ENCODE measurements around the gene HDAC4.

HDAC4 gene

GRCh38 chr2:239394346-239394945, 6.4 kb downstream of the HDAC4 start:
- Histone ChIP-seq H3K4me1 (ENCODE audit: control insufficient read depth, insufficient read depth, low read length) (peaks cover 19% of the 10 kb centered on the region), H3K27me3 (replicated peaks; ENCODE audit: control insufficient read depth, insufficient read depth, low read length) (no peaks in the 10 kb centered on the region), H3K36me3 (ENCODE audit: control insufficient read depth, insufficient read depth, low read length, severe bottlenecking) (no peaks in the 10 kb centered on the region), H3K9me3 (ENCODE audit: control insufficient read depth, low read length) (no peaks in the 10 kb centered on the region), H3K9ac (ENCODE audit: low read length) (no peak overlapping the region), H3K4me3 (ENCODE audit: low read length) (no peak overlapping the region)
- DNase-seq (ENCODE audit: low read depth), result no peak

- H3K9me3 ChIP-seq (ENCODE audit: control insufficient read depth, low read length), result no peaks in the 10 kb centered on the region
- no peak overlapping the region for H3K9ac ChIP-seq (ENCODE audit: low read length)
- peaks cover 14% of the 10 kb centered on the region for H3K4me1 ChIP-seq (ENCODE audit: control insufficient read depth, insufficient read depth, low read length)
- no peaks in the 10 kb centered on the region for H3K27me3 ChIP-seq (replicated peaks; ENCODE audit: control insufficient read depth, insufficient read depth, low read length)
- H3K36me3 ChIP-seq (ENCODE audit: control insufficient read depth, insufficient read depth, low read length, severe bottlenecking), result no peaks in the 10 kb centered on the region
- H3K4me3 ChIP-seq (ENCODE audit: low read length), result no peak overlapping the region
- DNase-seq (ENCODE audit: low read depth), result no peak
Observed at GRCh38 chr2:239393941-239394340, 6.9 kb downstream of the HDAC4 start.

- Histone ChIP-seq H3K27me3 (replicated peaks; ENCODE audit: control insufficient read depth, insufficient read depth, low read length) (no peaks in the 10 kb centered on the region), H3K36me3 (ENCODE audit: control insufficient read depth, insufficient read depth, low read length, severe bottlenecking) (no peaks in the 10 kb centered on the region), H3K4me3 (ENCODE audit: low read length) (no peak overlapping the region), H3K9ac (ENCODE audit: low read length) (no peak overlapping the region), H3K4me1 (ENCODE audit: control insufficient read depth, insufficient read depth, low read length) (peaks cover 9% of the 10 kb centered on the region), H3K9me3 (ENCODE audit: control insufficient read depth, low read length) (no peaks in the 10 kb centered on the region)
- no peak for DNase-seq (ENCODE audit: low read depth)
Observed at GRCh38 chr2:239393388-239393940, 7.4 kb downstream of the HDAC4 start.

- no peaks in the 10 kb centered on the region for H3K27me3 ChIP-seq (replicated peaks; ENCODE audit: control insufficient read depth, insufficient read depth, low read length)
Observed at GRCh38 chr2:239392688-239393387, 8.0 kb downstream of the HDAC4 start.

GRCh38 chr2:239392072-239392357, 8.8 kb downstream of the HDAC4 start:
- no peaks in the 10 kb centered on the region for H3K27me3 ChIP-seq (replicated peaks; ENCODE audit: control insufficient read depth, insufficient read depth, low read length)
- H3K9ac ChIP-seq (ENCODE audit: low read length), result no peak overlapping the region
- peaks cover 8% of the 10 kb centered on the region for H3K4me1 ChIP-seq (ENCODE audit: control insufficient read depth, insufficient read depth, low read length)
- no peaks in the 10 kb centered on the region for H3K9me3 ChIP-seq (ENCODE audit: control insufficient read depth, low read length)
- H3K36me3 ChIP-seq (ENCODE audit: control insufficient read depth, insufficient read depth, low read length, severe bottlenecking), result peaks cover 3% of the 10 kb centered on the region
- no peak for DNase-seq (ENCODE audit: low read depth)
- no peak overlapping the region for H3K4me3 ChIP-seq (ENCODE audit: low read length)

More at GRCh38 chr2:239392688-239393387, 8.0 kb downstream of the HDAC4 start:
- DNase-seq (ENCODE audit: low read depth), result no peak
- Histone ChIP-seq H3K4me1 (ENCODE audit: control insufficient read depth, insufficient read depth, low read length) (peaks cover 8% of the 10 kb centered on the region), H3K9ac (ENCODE audit: low read length) (no peak overlapping the region), H3K9me3 (ENCODE audit: control insufficient read depth, low read length) (no peaks in the 10 kb centered on the region), H3K4me3 (ENCODE audit: low read length) (no peak overlapping the region), H3K36me3 (ENCODE audit: control insufficient read depth, insufficient read depth, low read length, severe bottlenecking) (peaks cover 2% of the 10 kb centered on the region)

- no peak overlapping the region for H3K9ac ChIP-seq (ENCODE audit: low read length)
- peaks cover 3% of the 10 kb centered on the region for H3K36me3 ChIP-seq (ENCODE audit: control insufficient read depth, insufficient read depth, low read length, severe bottlenecking)
- no peaks in the 10 kb centered on the region for H3K27me3 ChIP-seq (replicated peaks; ENCODE audit: control insufficient read depth, insufficient read depth, low read length)
- H3K4me3 ChIP-seq (ENCODE audit: low read length), result no peak overlapping the region
- peaks cover 8% of the 10 kb centered on the region for H3K4me1 ChIP-seq (ENCODE audit: control insufficient read depth, insufficient read depth, low read length)
- no peaks in the 10 kb centered on the region for H3K9me3 ChIP-seq (ENCODE audit: control insufficient read depth, low read length)
- no peak for DNase-seq (ENCODE audit: low read depth)
Observed at GRCh38 chr2:239391286-239392071, 9.3 kb downstream of the HDAC4 start.

- Histone ChIP-seq H3K4me1 (ENCODE audit: control insufficient read depth, insufficient read depth, low read length) (peaks cover 8% of the 10 kb centered on the region), H3K36me3 (ENCODE audit: control insufficient read depth, insufficient read depth, low read length, severe bottlenecking) (peaks cover 6% of the 10 kb centered on the region), H3K9ac (ENCODE audit: low read length) (no peak overlapping the region), H3K4me3 (ENCODE audit: low read length) (no peak overlapping the region), H3K9me3 (ENCODE audit: control insufficient read depth, low read length) (no peaks in the 10 kb centered on the region), H3K27me3 (replicated peaks; ENCODE audit: control insufficient read depth, insufficient read depth, low read length) (no peaks in the 10 kb centered on the region)
- no peak for DNase-seq (ENCODE audit: low read depth)
Observed at GRCh38 chr2:239390546-239391285, 10.1 kb downstream of the HDAC4 start.

- H3K4me3 ChIP-seq (ENCODE audit: low read length), result no peak overlapping the region
- no peaks in the 10 kb centered on the region for H3K9me3 ChIP-seq (ENCODE audit: control insufficient read depth, low read length)
- DNase-seq (ENCODE audit: low read depth), result no peak
- H3K4me1 ChIP-seq (ENCODE audit: control insufficient read depth, insufficient read depth, low read length), result peaks cover 8% of the 10 kb centered on the region
- H3K9ac ChIP-seq (ENCODE audit: low read length), result no peak overlapping the region
- no peaks in the 10 kb centered on the region for H3K27me3 ChIP-seq (replicated peaks; ENCODE audit: control insufficient read depth, insufficient read depth, low read length)
- H3K36me3 ChIP-seq (ENCODE audit: control insufficient read depth, insufficient read depth, low read length, severe bottlenecking), result peaks cover 6% of the 10 kb centered on the region
Observed at GRCh38 chr2:239389414-239390329, 11.1 kb downstream of the HDAC4 start.

- H3K4me3 ChIP-seq (ENCODE audit: low read length), result no peak overlapping the region
- no peaks in the 10 kb centered on the region for H3K27me3 ChIP-seq (replicated peaks; ENCODE audit: control insufficient read depth, insufficient read depth, low read length)
- no peak for DNase-seq (ENCODE audit: low read depth)
- H3K4me1 ChIP-seq (ENCODE audit: control insufficient read depth, insufficient read depth, low read length), result peaks cover 6% of the 10 kb centered on the region
- no peak overlapping the region for H3K9ac ChIP-seq (ENCODE audit: low read length)
- H3K36me3 ChIP-seq (ENCODE audit: control insufficient read depth, insufficient read depth, low read length, severe bottlenecking), result peaks cover 6% of the 10 kb centered on the region
- no peaks in the 10 kb centered on the region for H3K9me3 ChIP-seq (ENCODE audit: control insufficient read depth, low read length)
Observed at GRCh38 chr2:239388236-239389151, 12.3 kb downstream of the HDAC4 start.

Data from adipocyte (in vitro differentiated cells).